ENCODE data around the gene MYG1. TPM values are rescaled to one million over a fixed set of nuclear protein-coding genes. Genes with fewer than 3 reads are reported as not detected.
A peak's percentile ranks its signal among the peaks of the same experiment; 100 is the strongest.

The MYG1 gene
- total and polyA plus RNA-seq, 2 of the 13 experiments (the other 11 are each of a cell fraction or from before 2014, with no cell fraction given): 38.6 to 58.0 TPM

DNA sequence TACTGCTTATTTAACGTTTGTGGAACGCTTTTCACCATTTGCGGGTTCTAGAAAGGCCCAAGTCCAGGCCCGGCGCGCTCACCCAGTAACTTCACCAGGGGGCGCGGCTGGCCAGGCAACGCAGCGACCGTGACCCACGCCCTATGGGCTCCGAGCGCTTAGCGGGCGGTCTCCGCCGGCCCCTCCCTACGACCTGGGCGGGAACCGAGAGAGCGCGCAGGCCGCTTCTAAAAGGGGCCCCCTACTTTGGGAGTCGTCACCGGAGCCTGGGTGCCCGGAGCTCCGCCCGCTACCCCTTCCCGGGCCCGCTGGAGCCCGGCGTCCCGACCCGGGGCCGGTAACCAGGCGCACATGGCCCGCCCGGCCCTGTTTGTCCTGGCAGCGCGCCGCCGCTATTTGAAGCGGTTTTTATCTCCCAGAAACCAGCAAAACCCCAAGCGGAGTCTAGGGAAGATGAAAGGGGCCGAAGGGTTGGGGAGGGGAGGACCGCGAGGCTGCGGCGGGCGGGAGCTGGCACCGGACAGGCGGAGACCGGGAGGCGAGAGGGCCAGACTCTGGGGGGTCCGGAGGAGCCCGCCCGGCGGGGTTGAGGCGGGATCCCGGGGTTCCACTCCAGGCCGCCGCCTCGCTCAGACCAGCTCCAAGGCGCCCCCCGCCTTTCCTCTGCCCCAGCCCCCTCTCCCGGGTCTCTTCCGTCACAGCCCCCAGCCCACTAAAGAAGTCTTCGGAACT lies 25.4 kb downstream of the MYG1 start (continued):
- TF ChIP-seq, protein P1, sequence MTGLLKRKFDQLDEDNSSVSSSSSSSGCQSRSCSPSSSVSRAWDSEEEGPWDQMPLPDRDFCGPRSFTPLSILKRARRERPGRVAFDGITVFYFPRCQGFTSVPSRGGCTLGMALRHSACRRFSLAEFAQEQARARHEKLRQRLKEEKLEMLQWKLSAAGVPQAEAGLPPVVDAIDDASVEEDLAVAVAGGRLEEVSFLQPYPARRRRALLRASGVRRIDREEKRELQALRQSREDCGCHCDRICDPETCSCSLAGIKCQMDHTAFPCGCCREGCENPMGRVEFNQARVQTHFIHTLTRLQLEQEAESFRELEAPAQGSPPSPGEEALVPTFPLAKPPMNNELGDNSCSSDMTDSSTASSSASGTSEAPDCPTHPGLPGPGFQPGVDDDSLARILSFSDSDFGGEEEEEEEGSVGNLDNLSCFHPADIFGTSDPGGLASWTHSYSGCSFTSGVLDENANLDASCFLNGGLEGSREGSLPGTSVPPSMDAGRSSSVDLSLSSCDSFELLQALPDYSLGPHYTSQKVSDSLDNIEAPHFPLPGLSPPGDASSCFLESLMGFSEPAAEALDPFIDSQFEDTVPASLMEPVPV (CRISPR knock-in tag; IDR thresholded peaks at IDR 0.05): no peak; the same call in 1 of the 2 replicates
- TF ChIP-seq NRL (CRISPR knock-in tag; IDR thresholded peaks at IDR 0.05; ENCODE audit: borderline replicate concordance) (peak; percentile 47; the same call in 1 of the 2 replicates), ZIK1 (CRISPR knock-in tag; IDR thresholded peaks at IDR 0.05; ENCODE audit: borderline replicate concordance, low read depth) (no peak), ZNF326 (CRISPR knock-in tag; IDR thresholded peaks at IDR 0.05; ENCODE audit: borderline replicate concordance) (no peak), NR2F1 (CRISPR knock-in tag; IDR thresholded peaks at IDR 0.05) (peak; percentile 42 to 63; a peak in 1 of 4 replicates), ZFX (CRISPR knock-in tag; IDR thresholded peaks at IDR 0.05; ENCODE audit: low read depth) (peak; percentile 95), PCBP2 (optimal IDR thresholded peaks at IDR 0.05; ENCODE audit: low read depth, low read length, poor library complexity, severe bottlenecking) (no peak), KDM5B (CRISPR knock-in tag; IDR thresholded peaks at IDR 0.05; ENCODE audit: borderline replicate concordance) (peak; percentile 80), ZNF644 (CRISPR knock-in tag; IDR thresholded peaks at IDR 0.05; ENCODE audit: low read depth) (no peak), ZSCAN12 (CRISPR knock-in tag; IDR thresholded peaks at IDR 0.05) (no peak; the same call in 1 of the 2 replicates), EP300 (IDR thresholded peaks at IDR 0.05; ENCODE audit: low read depth in 2 of 2, low read length in 2 of 2) (0 out of 4 replicates have a peak, but pooled peaks of 1 of the 2 experiments have one; percentile 23), EP300 (CRISPR knock-in tag; IDR thresholded peaks at IDR 0.05; ENCODE audit: borderline replicate concordance) (no peak; the same call in 1 of the 2 replicates), ZMYM4 (CRISPR knock-in tag; IDR thresholded peaks at IDR 0.05) (peak; percentile 56; the same call in 1 of the 2 replicates), HNRNPL (IDR thresholded peaks at IDR 0.05; ENCODE audit: low read depth, low read length) (peak; percentile 76; the same call in 1 of the 2 replicates), BCL6 (CRISPR knock-in tag; IDR thresholded peaks at IDR 0.05) (no peak; the same call in 1 of the 2 replicates), ZNF891 (CRISPR knock-in tag; IDR thresholded peaks at IDR 0.05) (no peak)
- TF ChIP-seq, protein P2, sequence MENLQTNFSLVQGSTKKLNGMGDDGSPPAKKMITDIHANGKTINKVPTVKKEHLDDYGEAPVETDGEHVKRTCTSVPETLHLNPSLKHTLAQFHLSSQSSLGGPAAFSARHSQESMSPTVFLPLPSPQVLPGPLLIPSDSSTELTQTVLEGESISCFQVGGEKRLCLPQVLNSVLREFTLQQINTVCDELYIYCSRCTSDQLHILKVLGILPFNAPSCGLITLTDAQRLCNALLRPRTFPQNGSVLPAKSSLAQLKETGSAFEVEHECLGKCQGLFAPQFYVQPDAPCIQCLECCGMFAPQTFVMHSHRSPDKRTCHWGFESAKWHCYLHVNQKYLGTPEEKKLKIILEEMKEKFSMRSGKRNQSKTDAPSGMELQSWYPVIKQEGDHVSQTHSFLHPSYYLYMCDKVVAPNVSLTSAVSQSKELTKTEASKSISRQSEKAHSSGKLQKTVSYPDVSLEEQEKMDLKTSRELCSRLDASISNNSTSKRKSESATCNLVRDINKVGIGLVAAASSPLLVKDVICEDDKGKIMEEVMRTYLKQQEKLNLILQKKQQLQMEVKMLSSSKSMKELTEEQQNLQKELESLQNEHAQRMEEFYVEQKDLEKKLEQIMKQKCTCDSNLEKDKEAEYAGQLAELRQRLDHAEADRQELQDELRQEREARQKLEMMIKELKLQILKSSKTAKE (CRISPR knock-in tag; IDR thresholded peaks at IDR 0.05; ENCODE audit: borderline replicate concordance): no peak
- TF ChIP-seq, protein P3, sequence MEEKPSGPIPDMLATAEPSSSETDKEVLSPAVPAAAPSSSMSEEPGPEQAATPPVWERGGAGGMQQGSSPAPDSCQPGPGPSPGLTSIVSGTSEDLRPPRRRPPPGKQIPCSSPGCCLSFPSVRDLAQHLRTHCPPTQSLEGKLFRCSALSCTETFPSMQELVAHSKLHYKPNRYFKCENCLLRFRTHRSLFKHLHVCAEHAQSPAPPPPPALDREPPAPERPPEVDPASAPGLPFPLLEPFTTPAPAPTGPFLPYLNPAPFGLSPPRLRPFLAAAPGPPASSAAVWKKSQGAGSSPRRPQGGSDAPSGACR (CRISPR knock-in tag; IDR thresholded peaks at IDR 0.05): peak; percentile 56; the same call in 1 of the 2 replicates
- TF ChIP-seq, protein P4, sequence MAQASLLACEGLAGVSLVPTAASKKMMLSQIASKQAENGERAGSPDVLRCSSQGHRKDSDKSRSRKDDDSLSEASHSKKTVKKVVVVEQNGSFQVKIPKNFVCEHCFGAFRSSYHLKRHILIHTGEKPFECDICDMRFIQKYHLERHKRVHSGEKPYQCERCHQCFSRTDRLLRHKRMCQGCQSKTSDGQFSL (CRISPR knock-in tag; IDR thresholded peaks at IDR 0.05): no peak
- TF ChIP-seq, protein P5, sequence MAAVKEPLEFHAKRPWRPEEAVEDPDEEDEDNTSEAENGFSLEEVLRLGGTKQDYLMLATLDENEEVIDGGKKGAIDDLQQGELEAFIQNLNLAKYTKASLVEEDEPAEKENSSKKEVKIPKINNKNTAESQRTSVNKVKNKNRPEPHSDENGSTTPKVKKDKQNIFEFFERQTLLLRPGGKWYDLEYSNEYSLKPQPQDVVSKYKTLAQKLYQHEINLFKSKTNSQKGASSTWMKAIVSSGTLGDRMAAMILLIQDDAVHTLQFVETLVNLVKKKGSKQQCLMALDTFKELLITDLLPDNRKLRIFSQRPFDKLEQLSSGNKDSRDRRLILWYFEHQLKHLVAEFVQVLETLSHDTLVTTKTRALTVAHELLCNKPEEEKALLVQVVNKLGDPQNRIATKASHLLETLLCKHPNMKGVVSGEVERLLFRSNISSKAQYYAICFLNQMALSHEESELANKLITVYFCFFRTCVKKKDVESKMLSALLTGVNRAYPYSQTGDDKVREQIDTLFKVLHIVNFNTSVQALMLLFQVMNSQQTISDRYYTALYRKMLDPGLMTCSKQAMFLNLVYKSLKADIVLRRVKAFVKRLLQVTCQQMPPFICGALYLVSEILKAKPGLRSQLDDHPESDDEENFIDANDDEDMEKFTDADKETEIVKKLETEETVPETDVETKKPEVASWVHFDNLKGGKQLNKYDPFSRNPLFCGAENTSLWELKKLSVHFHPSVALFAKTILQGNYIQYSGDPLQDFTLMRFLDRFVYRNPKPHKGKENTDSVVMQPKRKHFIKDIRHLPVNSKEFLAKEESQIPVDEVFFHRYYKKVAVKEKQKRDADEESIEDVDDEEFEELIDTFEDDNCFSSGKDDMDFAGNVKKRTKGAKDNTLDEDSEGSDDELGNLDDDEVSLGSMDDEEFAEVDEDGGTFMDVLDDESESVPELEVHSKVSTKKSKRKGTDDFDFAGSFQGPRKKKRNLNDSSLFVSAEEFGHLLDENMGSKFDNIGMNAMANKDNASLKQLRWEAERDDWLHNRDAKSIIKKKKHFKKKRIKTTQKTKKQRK (IDR thresholded peaks at IDR 0.05; ENCODE audit: low read length): no peak

Data from HepG2 (cell line).